Left ventricle myocardium superior (tissue), 1 donor: ENCODE data around the gene SHOX. TPM values are rescaled to one million over a fixed set of nuclear protein-coding genes. Genes with fewer than 3 reads are reported as not detected.
"Not testable (repeated sequence)": the region's sequence is repeated elsewhere in the genome, so short reads cannot be mapped to it uniquely, and the experiment has no call there.

Experiments
- ATAC-seq: fragments of 200-7000 bp; cut with Tn5 transposase; one replicate; pipeline ENCODE4 v1.9.1; 2020; ENCODE audit warnings: mild to moderate bottlenecking, moderate library complexity
- DNase-seq: peaks from one replicate; pipeline ENCODE4 v3.0.0-alpha.2; 2020
- intact Hi-C: fragments of 100-400 bp; cut with micrococcal nuclease; formaldehyde crosslinking; loops from one replicate; pipeline ENCODE4 v1.11.0; 2022
- long read RNA-seq: library from polyadenylated mRNA; unstranded; transcript quantifications from one replicate; pipeline ENCODE4 v2.0.0, GENCODE V29; 2021
- total RNA-seq: library from RNA; stranded (reverse); fragmentation: NEBNext Ultra II Directional; extraction: Animal tissue kit (Norgen Biotek cat#: 25700); gene quantifications from one replicate; pipeline ENCODE4 v1.2.1, GENCODE V29; 2021
- donor health status: DM: no; HTN: yes; CAD: no; lungs with severe emphysema.

The SHOX gene
- total RNA-seq: not detected
- long read RNA-seq: 0 reads

DNA sequence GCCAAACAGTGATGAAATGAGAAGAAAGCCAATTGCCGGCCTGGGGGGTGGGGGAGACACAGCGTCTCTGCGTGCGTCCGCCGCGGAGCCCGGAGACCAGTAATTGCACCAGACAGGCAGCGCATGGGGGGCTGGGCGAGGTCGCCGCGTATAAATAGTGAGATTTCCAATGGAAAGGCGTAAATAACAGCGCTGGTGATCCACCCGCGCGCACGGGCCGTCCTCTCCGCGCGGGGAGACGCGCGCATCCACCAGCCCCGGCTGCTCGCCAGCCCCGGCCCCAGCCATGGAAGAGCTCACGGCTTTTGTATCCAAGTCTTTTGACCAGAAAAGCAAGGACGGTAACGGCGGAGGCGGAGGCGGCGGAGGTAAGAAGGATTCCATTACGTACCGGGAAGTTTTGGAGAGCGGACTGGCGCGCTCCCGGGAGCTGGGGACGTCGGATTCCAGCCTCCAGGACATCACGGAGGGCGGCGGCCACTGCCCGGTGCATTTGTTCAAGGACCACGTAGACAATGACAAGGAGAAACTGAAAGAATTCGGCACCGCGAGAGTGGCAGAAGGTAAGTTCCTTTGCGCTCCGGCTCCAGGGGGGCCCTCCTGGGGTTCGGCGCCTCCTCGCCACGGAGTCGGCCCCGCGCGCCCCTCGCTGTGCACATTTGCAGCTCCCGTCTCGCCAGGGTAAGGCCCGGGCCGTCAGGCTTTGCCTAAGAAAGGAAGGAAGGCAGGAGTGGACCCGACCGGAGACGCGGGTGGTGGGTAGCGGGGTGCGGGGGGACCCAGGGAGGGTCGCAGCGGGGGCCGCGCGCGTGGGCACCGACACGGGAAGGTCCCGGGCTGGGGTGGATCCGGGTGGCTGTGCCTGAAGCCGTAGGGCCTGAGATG, at the start of gene SHOX:
TSS of gene SHOX (plus strand) at position 180 of the 885 bp plus-strand sequence. CDS start at position 287, 107 bp downstream.
- intact Hi-C loops: no loop called here
- DNase-seq: no peak
- no peak for ATAC-seq

DNA sequence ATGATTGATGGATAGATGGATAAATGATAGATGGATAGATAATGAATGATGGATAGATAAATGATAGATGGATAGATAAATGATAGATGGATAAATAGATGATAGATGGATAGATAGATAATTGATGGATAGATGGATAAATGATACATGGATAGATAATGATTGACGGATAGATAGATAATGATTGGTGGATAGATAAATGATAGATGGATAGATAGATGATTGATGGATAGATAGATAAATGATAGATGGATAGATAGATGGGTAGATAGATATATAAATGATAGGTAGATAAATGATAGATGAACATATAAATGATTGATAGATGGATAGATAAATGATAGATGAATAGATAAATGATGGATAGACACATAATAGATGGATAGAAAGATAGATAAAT, 49.5 kb upstream of the SHOX start:
- intact Hi-C loops: no loop called here
- no peak for DNase-seq
- ATAC-seq: no peak

DNA sequence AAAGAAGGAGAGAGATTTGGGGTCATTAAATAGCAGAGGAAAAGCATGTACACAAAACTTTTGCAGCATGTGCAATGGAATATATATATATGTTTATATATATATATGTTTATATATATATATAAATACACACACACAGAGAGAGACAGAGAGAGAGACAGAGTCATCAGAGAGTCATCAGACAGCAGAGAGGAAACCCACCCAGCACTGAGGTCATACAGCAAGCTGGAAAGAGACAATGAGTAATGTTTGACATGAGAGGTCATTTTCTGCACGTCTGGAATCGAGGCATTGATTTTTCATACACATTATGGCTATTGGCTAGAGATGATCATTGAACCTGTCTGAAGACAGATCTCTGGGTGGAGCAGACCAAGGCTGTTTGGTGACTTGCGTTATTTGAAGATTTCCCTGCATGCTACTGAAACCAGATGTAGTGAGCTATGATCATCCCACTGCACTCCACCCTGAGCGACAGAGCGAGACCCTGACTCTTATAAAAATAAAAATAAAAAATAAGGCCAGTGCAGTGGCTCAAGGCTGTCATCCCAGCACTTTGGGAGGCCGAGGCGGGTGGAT, 48.8 kb upstream of the SHOX start:
- ATAC-seq (no peak), DNase-seq (no peak)
- intact Hi-C loops: no loop called here

DNA sequence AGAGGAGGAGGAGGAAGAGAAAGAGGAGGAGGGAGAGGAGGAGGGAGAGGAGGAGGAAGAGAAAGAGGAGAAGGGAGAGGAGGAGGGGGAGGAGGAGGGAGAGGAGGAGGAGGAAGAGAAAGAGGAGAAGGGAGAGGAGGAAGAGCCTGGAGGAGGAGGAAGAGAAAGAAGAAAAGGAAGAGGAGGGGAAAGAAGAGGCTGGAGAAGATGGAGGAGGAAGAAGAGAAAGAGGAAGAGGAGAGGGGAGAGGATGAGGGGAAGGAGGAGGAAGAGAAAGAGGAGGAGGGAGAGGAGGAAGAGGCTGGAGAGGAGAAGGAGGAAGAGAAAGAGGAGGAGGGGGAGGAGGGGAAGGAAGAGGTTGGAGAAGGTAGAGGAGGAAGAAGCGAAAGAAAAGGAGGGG, 46.0 kb upstream of the SHOX start:
- ATAC-seq (no peak), DNase-seq (no peak)
- intact Hi-C loops: no loop called here

DNA sequence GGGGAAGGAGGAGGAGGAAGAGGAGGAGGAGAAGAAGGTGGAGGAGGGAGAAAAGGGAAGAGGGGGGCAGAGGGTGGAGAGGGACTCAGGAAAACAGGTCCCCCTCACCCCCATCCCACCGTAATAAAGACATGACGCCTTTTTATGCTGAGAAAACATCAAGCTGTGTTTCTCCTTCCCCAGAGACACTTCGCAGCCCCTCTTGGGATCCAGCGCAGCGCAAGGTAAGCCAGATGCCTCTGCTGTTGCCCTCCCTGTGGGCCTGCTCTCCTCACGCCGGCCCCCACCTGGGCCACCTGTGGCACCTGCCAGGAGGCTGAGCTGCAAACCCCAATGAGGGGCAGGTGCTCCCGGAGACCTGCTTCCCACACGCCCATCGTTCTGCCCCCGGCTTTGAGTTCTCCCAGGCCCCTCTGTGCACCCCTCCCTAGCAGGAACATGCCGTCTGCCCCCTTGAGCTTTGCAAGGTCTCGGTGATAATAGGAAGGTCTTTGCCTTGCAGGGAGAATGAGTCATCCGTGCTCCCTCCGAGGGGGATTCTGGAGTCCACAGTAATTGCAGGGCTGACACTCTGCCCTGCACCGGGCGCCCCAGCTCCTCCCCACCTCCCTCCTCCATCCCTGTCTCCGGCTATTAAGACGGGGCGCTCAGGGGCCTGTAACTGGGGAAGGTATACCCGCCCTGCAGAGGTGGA, 45.3 kb upstream of the SHOX start:
- no peak for DNase-seq
- intact Hi-C loops: no loop called here
- no peak for ATAC-seq

DNA sequence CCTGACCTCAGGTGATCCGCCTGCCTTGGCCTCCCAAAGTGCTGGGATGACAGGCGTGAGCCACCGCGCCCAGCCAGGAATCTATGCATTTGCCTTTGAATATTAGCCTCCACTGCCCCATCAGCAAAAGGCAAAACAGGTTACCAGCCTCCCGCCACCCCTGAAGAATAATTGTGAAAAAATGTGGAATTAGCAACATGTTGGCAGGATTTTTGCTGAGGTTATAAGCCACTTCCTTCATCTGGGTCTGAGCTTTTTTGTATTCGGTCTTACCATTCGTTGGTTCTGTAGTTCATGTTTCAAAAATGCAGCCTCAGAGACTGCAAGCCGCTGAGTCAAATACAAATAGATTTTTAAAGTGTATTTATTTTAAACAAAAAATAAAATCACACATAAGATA, 44.2 kb upstream of the SHOX start:
- ATAC-seq: no peak
- DNase-seq: no peak
- intact Hi-C loops: no loop called here

DNA sequence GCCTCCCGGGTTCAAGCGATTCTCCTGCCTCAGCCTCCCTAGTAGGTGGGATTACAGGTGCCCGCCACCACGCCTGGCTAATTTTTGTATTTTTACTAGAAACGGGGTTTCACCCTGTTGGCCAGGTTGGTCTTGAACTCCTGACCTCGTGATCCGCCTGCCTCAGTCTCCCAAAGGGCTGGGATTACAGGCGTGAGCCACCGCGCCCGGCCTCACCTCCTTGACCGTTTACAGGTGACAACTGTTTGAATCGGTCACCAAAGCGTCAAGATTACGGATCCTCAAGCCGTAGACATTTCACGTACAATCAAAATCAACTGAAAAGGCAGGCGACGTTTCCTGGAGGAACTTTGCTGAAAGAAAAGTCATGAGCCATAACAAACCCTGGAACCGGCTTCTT, 41.3 kb upstream of the SHOX start:
- intact Hi-C loops, DNase-seq, ATAC-seq: not testable (repeated sequence)

DNA sequence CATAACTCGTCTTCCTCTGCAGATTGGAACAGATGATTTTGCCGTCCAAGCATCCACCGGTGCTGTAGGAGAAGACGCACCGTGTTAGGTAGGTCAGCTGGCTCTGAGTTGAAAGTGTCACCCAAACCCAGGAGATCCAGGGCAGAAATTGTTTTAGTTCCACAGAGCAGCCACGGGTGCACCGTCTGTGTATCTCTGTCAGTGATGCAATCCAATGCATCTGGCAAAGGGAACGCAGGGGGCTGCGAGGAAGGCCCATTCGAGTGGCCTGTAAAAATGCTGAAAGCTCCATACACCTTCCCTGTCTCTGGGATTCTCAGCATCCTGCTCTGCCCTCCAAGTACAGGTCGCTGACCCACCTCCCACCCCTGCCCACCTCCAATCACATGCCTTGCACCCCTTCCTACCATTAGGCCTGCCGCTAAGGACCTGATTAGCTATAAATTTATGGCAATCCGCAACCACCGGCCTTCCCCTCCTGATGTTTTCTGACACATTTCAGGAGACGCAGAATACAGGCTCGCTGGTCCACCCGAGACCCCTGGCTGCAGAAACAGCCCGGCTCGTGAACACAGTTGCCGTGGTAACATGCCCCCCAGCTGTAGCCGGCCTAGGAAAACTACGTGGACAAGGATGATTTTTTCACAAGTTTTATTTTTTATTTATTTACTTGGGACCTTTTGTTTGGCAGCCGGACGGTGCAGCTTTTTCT, 39.7 kb upstream of the SHOX start:
- DNase-seq: no peak
- no peak for ATAC-seq
- intact Hi-C loops: no loop called here

DNA sequence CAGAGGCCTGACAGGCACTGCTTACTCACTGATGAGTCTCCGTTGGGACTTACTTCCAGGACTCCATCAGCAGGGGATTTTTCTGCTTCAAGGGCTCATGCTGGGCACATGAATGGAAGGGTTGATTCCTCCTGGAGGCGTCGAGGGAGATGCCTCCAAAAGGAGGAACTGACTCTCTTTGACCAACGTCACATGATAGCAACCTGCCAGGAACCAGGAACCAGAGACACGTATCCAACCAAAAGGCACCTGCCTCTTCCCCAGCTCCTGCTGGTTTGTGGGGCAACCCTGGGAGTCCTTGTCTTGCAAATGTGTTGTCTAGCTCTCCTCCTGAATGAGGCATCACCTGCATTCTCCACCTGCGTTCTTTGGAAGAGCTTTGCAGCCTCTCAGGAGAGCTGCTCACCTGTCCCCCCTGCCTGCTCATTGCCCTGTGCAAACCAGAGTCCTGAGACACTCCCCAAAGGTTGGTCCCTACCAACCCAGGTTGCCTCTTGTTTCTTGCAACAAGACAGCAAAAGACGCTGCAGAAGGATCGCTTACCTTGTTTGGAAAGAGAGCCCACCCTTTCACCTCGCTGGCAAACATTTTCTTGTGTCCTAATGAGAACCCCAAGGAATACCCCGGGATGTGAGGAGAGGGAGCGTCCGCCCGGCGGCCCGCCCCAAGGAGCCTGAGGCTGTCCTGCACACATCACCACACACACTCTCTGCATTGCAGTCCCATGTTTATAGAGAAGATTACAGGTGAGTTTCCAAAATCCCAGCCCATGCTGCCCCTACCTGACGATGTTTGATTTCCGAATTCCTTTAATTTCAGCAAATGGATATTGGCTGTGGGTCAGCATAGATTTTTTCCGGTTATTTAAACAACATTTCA, 30.5 kb upstream of the SHOX start:
- intact Hi-C loops: no loop called here
- ATAC-seq: no peak
- no peak for DNase-seq

DNA sequence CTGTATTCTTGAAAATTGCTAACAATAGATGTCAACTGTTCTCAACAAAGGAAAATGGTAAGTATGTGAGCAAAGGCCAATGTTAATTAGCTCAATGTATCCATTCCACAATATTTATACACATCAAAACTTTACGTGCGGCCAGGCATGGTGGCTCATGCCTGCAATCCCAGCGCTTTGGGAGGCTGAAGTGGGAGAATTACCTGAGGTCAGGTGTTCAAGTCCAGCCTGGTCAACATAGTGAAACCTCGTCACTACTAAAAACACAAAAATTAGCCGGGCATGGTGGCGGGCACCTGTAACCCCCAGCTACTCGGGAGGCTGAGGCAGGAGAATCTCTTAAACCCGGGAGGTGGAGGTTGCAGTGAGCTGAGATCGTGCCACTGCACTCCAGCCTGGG, 27.6 kb upstream of the SHOX start:
- intact Hi-C loops, ATAC-seq, DNase-seq: not testable (repeated sequence)

DNA sequence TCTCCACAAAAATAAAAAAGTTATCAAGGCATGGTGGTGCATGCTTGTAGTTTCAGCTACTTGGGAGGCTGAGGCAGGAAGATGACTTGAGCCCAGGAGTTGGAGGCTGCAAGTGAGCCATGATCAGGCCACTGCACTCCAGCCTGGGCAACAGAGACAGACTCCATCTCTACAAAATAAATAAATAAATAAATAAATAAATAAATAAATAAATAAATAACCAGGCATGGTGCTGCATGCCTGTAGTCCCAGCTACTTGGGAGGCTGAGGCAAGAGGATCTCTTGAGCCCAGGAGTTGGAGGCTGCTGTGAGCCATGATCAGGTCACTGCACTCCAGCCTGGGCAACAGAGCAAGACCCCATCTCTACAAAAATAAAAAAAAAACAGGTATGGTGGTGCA, 26.0 kb upstream of the SHOX start:
- intact Hi-C loops: not testable (repeated sequence)

DNA sequence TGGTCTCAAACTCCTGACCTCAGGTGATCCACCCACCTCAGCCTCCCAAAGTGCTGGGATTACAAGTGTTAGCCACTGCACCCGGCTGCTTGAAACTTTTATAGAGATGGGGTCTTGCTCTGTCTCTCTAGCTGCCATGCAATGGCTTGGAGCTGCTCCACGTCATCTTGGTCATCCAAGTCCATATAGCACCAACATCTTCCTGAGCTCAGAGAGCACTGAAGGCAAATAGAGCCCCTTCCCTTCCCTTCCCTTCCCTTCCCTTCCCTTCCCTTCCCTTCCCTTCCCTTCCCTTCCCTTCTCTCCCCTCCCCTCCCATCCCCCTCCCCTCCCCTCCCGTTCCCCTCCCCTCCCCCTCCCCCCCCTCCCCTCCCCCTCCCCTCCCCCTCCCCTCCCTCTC, 22.5 kb upstream of the SHOX start:
- intact Hi-C loops: not testable (repeated sequence)

More for the DNA sequence above, 26.0 kb upstream of the SHOX start:
- DNase-seq, ATAC-seq: not testable (repeated sequence)

DNA sequence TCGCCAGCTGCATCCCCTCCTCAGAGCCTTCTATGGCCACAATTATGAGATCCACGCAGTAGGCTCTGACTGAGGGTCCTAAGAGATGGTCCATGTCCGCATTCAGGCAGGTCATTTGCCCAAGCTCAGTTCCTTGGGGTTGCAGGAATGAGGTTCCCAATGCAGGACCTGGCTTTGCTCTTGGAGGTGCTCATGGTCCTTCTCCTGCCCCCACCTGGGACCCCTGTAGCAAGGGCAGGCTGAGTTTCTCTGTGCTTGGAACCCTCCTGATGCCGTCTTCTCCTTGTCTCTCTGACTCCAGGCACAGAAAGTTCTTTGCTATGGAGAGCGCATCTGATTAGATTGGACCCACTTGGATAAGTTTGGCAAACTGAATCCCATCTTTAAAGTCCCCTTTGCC, 16.5 kb upstream of the SHOX start:
- ATAC-seq: no peak
- no peak for DNase-seq
- intact Hi-C loops: no loop called here

More for the DNA sequence above, 22.5 kb upstream of the SHOX start:
- ATAC-seq, DNase-seq: not testable (repeated sequence)

DNA sequence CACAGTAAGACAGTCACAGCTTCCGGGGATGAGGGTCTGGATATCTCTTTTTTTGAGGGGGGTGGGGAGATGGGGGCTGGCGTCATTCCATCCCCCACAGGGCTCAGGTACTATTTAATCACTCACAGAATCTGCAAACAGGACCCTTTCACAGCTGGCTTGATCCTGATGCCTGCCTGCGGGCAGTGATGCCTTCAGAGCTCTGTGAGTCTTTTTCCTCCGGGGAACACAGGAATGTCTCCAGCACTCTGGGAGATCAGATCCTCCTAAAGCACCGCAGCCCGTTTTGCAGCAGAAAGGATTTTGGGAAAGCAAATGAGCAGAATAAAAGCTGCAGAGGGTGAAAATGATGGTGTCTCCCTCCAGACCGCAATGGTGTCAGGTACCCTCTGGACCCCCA, 13.2 kb upstream of the SHOX start:
- intact Hi-C loops: no loop called here
- ATAC-seq: no peak
- no peak for DNase-seq

DNA sequence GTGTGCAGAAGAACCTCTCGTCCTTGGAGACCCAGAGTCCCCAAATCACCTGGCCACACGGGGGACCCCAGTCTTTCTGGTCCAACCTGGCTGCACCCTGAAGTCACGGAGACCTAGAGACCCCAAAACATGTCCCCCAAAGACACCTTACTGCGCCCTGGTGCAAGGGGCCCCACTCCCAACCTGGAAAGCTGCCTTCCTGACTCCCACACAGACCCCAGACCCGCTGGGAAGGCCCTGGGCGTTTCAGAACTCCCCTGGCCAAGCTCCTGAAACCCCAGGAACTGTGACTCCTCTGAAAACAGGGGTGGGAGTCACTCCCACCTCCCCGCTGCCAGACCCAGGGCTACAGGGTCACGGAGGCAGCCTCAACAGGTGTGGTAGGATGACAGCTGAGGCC, 12.7 kb upstream of the SHOX start:
- ATAC-seq: no peak
- intact Hi-C loops: no loop called here
- DNase-seq: no peak

DNA sequence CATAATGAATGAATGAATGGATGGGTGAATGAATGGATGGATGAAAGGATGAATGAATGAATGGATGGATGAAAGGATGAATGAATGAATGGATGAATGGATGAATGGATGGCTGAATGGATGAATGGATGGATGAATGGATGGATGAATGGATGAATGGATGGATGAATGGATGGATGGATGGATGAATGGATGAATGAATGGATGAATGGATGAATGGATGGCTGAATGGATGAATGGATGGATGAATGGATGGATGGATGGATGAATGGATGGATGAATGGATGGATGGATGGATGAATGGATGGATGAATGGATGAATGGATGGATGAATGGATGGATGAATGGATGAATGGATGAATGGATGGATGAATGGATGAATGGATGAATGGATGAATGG, 12.3 kb upstream of the SHOX start:
- intact Hi-C loops, ATAC-seq, DNase-seq: not testable (repeated sequence)

DNA sequence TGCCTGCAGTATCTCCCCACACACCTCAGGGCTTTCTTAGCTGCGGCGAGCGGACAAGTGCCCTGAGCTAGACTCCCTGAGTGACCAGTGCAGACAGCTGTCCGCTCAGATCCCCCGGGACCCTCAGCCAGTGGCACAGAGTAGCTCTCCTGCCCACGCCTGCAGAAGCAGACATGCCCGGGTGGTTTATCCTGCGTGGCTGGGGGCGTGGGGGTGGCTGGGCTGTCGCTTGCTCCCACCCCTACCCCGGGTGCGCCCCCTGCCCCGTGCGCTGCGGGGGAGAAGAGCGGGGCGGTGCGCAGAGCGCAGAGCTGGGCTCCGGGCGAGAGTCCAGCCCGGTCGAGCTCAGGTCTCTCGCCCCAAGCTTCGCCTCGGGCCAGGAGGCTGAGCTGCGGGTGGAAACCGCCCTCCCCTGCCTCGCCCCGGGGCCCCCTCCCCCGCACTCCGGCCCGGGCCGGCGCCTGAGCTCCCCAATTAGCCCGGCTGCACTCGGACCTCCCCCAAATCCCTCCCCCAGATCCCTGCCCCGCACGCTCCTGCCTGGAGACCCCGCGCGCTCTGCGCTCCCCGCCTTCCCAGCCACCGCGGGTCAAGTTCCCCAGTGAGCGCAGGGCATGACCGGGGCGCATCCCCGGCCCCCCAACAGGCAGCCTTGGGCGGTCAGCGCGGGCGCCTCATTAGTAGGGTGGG, 11.7 kb upstream of the SHOX start:
- DNase-seq (no peak), ATAC-seq (no peak)
- intact Hi-C loops: no loop called here

DNA sequence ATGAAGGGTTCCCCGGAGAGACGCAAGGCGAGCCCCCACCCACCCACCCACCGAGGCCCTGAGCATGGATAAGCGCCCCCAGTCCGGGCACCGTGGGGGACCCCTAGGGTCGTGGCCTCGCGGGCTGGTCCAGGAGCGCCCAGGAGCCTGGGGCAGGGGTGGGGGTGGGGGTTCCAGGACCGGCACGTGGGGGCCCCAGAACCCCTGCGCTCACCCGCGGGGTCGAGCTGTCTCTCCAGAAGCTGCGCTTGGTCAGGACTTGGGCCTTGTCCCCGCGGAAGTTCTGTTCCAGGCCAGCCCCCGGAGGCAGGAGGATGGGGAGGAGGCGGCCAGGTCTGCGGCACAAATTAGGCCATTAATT, 11.2 kb upstream of the SHOX start:
- DNase-seq (no peak), ATAC-seq (no peak)
- intact Hi-C loops: no loop called here
